Spleen (tissue), 11 donors: Measurements from ENCODE around the gene TGFBI. TPM values are rescaled to one million over a fixed set of nuclear protein-coding genes. Genes with fewer than 3 reads are reported as not detected.
A peak's percentile ranks its signal among the peaks of the same experiment; 100 is the strongest.

ENCODE experiments used
- DNase-seq: peaks from one replicate; pipeline ENCODE4 v3.0.0-alpha.2; 2020
- H3K27ac ChIP-seq, 8 donors: fragments of 200-600 bp; sonication (generic) in 7 of 8; 1 replicate in 4 of 8; 2 replicates in 4 of 8; pipeline versions ENCODE4 v1.5.0 to v1.8.0; 2016 to 2021; ENCODE audit warnings: inconsistent platforms in 4 of 8, mild to moderate bottlenecking in 4 of 8, moderate library complexity in 1 of 8
- H3K27me3 ChIP-seq, 7 donors: fragments of 200-600 bp; sonication (generic) in 6 of 7; replicated peaks in 1 of 7; 1 replicate in 4 of 7; 2 replicates in 3 of 7; pipeline versions ENCODE4 v1.5.0 to v1.8.0; 2016 to 2021; ENCODE audit warnings: inconsistent platforms in 3 of 7, mild to moderate bottlenecking in 1 of 7
- H3K36me3 ChIP-seq, 6 donors: fragments of 200-600 bp; sonication (generic) in 5 of 6; 1 replicate in 4 of 6; 2 replicates in 2 of 6; pipeline versions ENCODE4 v1.5.0 to v1.8.0; 2016 to 2021; ENCODE audit warnings: inconsistent platforms in 2 of 6
- H3K4me1 ChIP-seq, 6 donors: fragments of 200-600 bp; sonication (generic) in 5 of 6; 1 replicate in 3 of 6; 2 replicates in 3 of 6; pipeline versions ENCODE4 v1.5.0 to v1.8.0; 2016 to 2021; ENCODE audit warnings: inconsistent platforms in 3 of 6
- H3K4me3 ChIP-seq, 8 donors: fragments of 200-600 bp; sonication (generic) in 7 of 8; 1 replicate in 4 of 8; 2 replicates in 4 of 8; pipeline versions ENCODE4 v1.5.0 to v1.8.0; 2016 to 2021; ENCODE audit warnings: inconsistent platforms in 4 of 8, mild to moderate bottlenecking in 4 of 8, moderate library complexity in 2 of 8
- H3K9me3 ChIP-seq, 8 donors: fragments of 200-600 bp; sonication (generic) in 7 of 8; 1 replicate in 4 of 8; 2 replicates in 4 of 8; pipeline versions ENCODE4 v1.5.0 to v1.8.0; 2016 to 2021; ENCODE audit warnings: inconsistent platforms in 4 of 8
- CTCF ChIP-seq, 11 experiments: fragments of 200-600 bp in 7 of 11; fragments of 450-650 bp in 4 of 11; sonication (generic) in 4 of 11; IDR thresholded peaks in 8 of 11; conservative IDR thresholded peaks in 3 of 11; 1 replicate in 7 of 11; 2 replicates in 4 of 11; pipeline versions ENCODE4 v1.4.0 to v1.8.0; 2016 to 2021; ENCODE audit warnings: antibody characterized with exemption in 11 of 11, inconsistent platforms in 4 of 11, mild to moderate bottlenecking in 1 of 11
- POLR2A ChIP-seq, 3 donors: fragments of 450-650 bp; IDR thresholded peaks; one replicate each; pipeline ENCODE4 v1.5.1; 2017; ENCODE audit warnings: antibody characterized with exemption in 3 of 3, mild to moderate bottlenecking in 1 of 3
- POLR2AphosphoS5 ChIP-seq, 3 donors: sonication (generic); formaldehyde crosslinking; IDR thresholded peaks; one replicate each; pipeline ENCODE4 v1.5.1; 2017; ENCODE audit warnings: antibody characterized with exemption in 3 of 3
- WGBS, 5 donors: extraction: QIAGEN DNeasy Blood & Tissue Kit in 3 of 5; methylation state at CpG; one replicate each; pipeline versions ENCODE4 v1.1.5 to v1.1.7; 2013 to 2018; 5-methylcytosine and 5-hydroxymethylcytosine counted together
- intact Hi-C: fragments of 100-400 bp; cut with DNase I; formaldehyde crosslinking; loops from one replicate; pipeline ENCODE4 v1.15.0; 2023; ENCODE audit warnings: low total_unique reads
- polyA plus RNA-seq, 3 donors: library from polyadenylated mRNA; stranded (reverse); fragments of 200-250 nt; gene quantifications; one replicate each; pipeline ENCODE4 v1.2.1, GENCODE V29; 2013
- total RNA-seq, 7 donors: library from RNA; depleted of rRNA in 3 of 7; stranded (reverse); fragments of >200 nt in 3 of 7; fragmentation: NEBNext Ultra II Directional in 4 of 7; extraction: Animal tissue kit (Norgen Biotek cat#: 25700) in 4 of 7; gene quantifications; one replicate each; pipeline versions ENCODE4 v1.1.0 to v1.2.1, GENCODE V29; 2016 to 2021
- donor health status: healthy with polysubstance abuse.
- donor health status: DM: no; HTN: no; CAD: no; lungs with moderate emphysema.
- donor health status: DM: no; HTN: no; CAD: no.
- donor health status: Bipolar disorder and iron deficiency.
- donor health status: healthy.
- donor health status: DM: no; HTN: no; CAD: no.
- donor health status: DM: yes; HTN: yes; CAD: no.

The TGFBI gene
- total and polyA plus RNA-seq, 10 donors: 31.0 to 214 (median 149) TPM

DNA sequence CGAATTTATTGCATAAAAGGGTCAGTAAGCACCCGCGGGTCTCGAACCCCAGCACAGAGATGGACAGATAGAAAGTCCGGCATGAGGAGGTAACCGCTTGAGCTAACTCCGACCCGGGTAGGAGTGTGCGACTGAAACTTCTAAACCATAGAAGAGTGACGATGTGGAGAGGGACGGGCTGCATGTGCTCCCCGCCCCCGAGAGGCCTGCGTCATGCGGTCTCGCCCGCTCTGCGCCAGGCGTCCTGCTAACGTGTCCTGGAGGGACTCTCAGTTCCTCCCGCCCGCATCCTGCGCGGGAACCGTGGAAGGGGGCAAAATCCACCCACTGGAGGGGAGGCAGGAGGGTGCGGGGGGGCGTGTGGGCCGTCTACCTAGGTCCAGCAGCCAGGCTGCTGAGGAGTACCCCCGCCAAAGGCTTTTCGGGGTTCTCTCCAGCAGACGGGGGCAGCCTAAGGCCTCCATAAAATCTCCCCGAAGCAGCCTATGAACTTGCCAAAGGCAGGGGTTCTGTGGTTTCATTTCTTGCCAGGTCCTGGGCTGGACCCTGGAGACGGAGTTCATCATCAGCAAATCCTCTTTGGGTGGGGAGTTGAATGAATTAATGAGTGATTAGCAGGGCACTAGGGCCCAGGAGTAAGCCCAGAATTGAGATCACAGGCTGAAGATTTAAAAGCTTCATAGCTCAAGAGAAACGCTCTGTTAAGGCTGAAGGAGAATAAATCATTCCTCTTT is 51.9 kb downstream of the TGFBI start:
- DNase-seq: peak; percentile 94
- peaks cover 0 to 65% (median 12%) of the 10 kb centered on the region in 7 donors for H3K27me3 ChIP-seq
- no peaks in the 10 kb centered on the region for H3K36me3 ChIP-seq
- peak overlapping the region; percentile 8 to 53 (median 18) for H3K4me3 ChIP-seq
- no peaks in the 10 kb centered on the region for H3K9me3 ChIP-seq
- peaks cover 0 to 28% (median 15%) of the 10 kb centered on the region in 6 donors for H3K4me1 ChIP-seq
- TF ChIP-seq POLR2AphosphoS5 (IDR thresholded peaks at IDR 0.05) (peak; percentile 83 to 89 (median 85)), CTCF (IDR thresholded peaks at IDR 0.05 in 8 of 11, conservative IDR thresholded peaks at IDR 0.05 in 3 of 11) (no peak)
- H3K27ac ChIP-seq: peak overlapping the region in 7 of 8 donors; percentile 10 to 78 (median 63)
- intact Hi-C loops: loop anchor here (5.0 to 10.0 kb wide), 2 partner anchors 94 to 133 kb away; no protein-coding TSS in a partner anchor
- 8 to 59% (median 53%) methylated on average over 34 of the region's 34 CpGs for WGBS, 5 donors

DNA sequence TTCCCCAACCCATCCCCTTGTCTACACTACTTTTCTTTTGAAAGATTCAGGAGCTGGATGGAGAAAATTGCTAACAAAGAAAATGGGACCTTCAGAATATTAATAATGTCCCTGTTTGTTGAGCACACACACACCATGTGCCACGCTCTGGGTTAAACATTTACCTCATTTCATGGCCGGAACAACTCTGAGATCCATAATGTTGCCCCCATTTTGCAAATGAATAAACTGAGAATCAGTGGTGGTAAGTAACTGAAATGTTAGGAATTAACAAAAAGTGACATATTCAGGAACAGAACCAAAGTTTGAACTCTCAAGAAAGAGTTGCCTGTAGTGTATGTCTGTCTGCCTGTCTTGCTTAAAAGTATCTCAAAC is 52.4 kb downstream of the TGFBI start:
- H3K27ac ChIP-seq: peak overlapping the region in 5 of 8 donors; percentile 55 to 78 (median 67)
- 93 to 100% (median 95%) methylated on average over 2 of the region's 2 CpGs for WGBS, 5 donors

GRCh38 chr5:136082390-136083193 is 53.8 kb downstream of the TGFBI start:
- intact Hi-C loops: loop anchor here (5.0 to 10.0 kb wide), 2 partner anchors 92 to 135 kb away; no protein-coding TSS in a partner anchor
- no peak for TF ChIP-seq POLR2A (IDR thresholded peaks at IDR 0.05)
- no peak for TF ChIP-seq POLR2AphosphoS5 (IDR thresholded peaks at IDR 0.05)
- peak; percentile 31 to 83 (median 70) for TF ChIP-seq CTCF (IDR thresholded peaks at IDR 0.05 in 8 of 11, conservative IDR thresholded peaks at IDR 0.05 in 3 of 11)
- Histone ChIP-seq H3K9me3 (no peaks in the 10 kb centered on the region), H3K27me3 (peaks cover 0 to 54% (median 12%) of the 10 kb centered on the region in 7 donors), H3K36me3 (no peaks in the 10 kb centered on the region), H3K4me3 (no peak overlapping the region), H3K27ac (no peak overlapping the region), H3K4me1 (peaks cover 0 to 28% (median 17%) of the 10 kb centered on the region in 6 donors)
- 25 to 33% (median 27%) methylated on average over 8 of the region's 8 CpGs for WGBS, 5 donors
- DNase-seq: no peak

More for the DNA sequence above, 52.4 kb downstream of the TGFBI start:
- no peaks in the 10 kb centered on the region for H3K36me3 ChIP-seq
- DNase-seq: no peak
- peaks cover 0 to 28% (median 15%) of the 10 kb centered on the region in 6 donors for H3K4me1 ChIP-seq
- no peaks in the 10 kb centered on the region for H3K9me3 ChIP-seq
- H3K27me3 ChIP-seq: peaks cover 0 to 65% (median 12%) of the 10 kb centered on the region in 7 donors
- no peak overlapping the region for H3K4me3 ChIP-seq
- intact Hi-C loops: loop anchor here (5.0 to 10.0 kb wide), 2 partner anchors 94 to 134 kb away; no protein-coding TSS in a partner anchor
- TF ChIP-seq CTCF (IDR thresholded peaks at IDR 0.05 in 8 of 11, conservative IDR thresholded peaks at IDR 0.05 in 3 of 11) (no peak), POLR2AphosphoS5 (IDR thresholded peaks at IDR 0.05) (no peak), POLR2A (IDR thresholded peaks at IDR 0.05) (no peak)
